GM21390 (cell line): Measurements from ENCODE around the gene UBR3.
A peak's percentile ranks its signal among the peaks of the same experiment; 100 is the strongest.
"Not testable (repeated sequence)": the region's sequence is repeated elsewhere in the genome, so short reads cannot be mapped to it uniquely, and the experiment has no call there.

Experiments
- ATAC-seq: cut with Tn5 transposase; IDR thresholded peaks from one replicate; pipeline ENCODE4 v1.9.1; 2021; ENCODE audit not compliant: unreplicated experiment

UBR3 gene

DNA sequence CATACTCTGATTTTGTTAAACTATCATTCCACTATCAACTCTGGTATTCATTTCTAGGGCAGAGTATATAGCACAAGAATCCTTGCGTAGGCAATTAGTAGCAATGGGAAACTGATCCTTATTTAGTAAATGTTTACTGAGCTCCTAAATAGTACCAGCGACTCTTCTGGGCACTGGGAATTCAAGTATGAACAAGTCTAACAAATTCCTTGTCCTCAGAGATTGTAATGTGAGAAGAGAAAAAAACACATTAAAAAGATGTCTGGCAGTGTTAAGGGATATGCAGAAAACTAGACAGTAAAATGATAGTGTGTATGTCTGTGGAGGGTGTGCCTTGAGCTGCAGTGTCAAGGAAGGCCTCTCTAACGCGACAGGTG lies 3.3 kb upstream of the UBR3 start:
- ATAC-seq, result no peak

GRCh38 chr2:169824373-169825333 lies 2.6 kb upstream of the UBR3 start, which contains the start of gene METTL5:
Gene METTL5, minus strand, starts transcription at chr2:169824905. Its CDS starts 308 bp downstream, at chr2:169824597.
- ATAC-seq, result peak; percentile 61

DNA sequence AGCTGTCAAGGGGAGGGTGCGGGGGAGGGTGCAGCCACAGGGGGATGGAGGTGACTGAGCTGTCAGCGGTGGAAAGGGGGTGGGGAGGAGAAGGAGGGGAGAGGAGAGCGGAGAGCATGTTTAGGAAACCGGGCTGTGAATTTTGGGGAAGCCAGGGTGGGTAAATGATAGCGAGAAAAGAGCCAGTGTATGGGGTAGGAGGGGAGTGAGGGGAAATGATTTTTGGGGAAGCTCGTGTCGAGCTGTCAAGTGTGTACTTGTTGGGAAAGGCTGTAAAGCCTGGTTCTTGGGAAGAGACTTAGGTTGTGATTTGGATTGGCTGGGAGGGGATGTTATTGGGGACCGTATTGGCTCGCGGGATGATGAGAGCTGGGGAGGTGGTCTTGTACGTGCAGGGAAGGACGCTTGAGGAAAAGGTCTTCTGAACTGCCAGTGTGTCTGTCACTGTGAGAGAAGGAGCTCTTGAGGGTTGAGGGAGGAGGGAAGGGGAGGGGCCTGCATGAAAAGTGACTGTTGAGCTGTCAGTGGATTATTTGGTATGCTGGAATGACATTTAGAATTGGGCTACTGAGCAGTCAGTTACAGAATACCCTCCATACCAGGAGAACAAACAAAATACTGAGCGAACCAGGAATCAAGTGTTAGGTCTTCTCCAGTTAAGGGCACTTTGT lies 1.0 kb downstream of the UBR3 start:
- ATAC-seq, result no peak

DNA sequence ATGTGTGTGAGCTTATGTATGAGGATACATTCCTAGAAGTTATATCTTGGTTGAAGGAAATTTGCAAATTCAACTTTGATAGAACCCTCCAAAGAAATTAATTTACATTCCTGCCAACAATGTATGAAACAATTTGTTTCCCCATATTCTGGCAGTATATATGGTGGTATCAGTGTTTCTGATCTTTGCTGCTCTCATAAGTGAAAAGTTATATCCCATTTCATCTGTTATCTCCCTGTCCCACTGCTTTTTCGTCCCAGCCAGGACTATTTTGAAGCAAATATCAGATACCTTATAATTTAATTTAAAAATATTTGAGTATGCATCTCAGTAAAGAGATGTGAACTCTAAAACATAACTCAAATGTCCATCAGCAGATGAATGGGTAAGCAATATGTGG lies 7.1 kb downstream of the UBR3 start:
- ATAC-seq, result no peak

DNA sequence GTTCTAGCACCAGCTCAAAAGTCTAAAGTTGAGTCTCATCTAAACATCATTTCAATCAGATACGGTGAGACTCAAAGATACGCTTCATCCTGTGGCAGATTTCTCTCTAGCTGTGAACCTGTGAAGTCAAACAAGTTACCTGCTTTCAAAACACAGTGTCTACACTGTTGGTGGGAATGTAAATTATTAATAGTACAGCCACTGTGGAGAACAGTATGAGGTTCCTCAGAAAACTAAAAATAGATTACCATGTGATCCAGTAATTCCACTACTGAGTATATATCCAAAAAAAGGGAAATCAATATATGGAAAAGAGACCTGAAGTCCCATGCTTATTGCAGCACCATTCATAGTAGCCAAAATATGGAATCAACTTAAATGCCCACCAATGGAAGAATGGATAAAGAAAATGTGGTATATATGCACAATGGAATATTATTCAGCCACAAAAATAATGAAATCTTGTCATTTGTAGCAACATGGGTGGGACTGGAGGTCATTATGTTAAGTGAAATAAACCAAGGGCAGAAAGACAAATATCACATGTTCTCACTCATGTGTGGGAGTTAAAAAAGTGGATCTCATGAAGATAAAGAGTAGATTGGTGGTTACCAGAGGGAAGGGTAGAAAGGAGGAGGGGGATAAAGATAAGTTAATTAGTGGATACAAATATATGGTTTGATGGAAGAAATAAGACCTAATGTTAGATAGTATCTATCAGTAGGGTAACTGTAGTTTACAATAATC lies 11.7 kb downstream of the UBR3 start:
- no peak for ATAC-seq

DNA sequence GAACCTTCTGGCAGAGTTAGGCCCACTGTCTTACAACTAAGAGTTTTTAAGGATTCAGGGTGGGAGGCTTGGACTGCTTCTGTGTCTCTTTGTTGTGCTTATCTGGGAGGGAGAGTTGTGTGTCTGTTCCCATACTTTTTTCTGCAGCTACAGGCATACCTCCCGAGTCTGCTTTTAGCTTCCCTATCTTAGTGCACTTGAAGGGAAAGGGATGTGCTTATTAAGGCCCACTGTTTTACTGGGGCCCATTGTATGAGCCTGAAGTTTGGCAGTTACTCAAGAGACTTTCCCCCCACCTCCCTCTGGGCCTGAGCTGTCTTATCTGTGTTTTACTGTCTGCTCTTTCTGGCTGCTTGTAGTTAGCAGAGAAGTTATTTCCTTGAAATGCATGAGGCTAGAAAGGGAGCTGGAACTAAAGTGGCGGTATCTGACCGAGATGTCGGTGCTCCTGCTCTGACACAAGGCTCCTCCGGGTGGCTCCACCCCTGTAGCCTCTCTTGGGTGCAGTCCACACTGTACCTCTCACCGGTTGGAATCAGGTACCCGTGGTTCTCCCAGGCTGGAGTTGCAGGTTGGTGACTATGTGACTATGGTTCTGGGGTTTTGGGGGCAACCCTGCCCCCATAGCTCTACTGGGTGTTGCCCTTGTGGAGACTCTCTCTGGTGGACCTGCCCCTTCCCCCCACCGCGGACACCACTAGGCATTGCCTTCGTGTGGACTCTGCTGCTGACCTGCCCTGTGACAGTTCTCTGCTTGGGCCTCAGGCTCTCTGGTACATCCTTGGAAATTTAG lies 12.9 kb downstream of the UBR3 start:
- ATAC-seq, result no peak

DNA sequence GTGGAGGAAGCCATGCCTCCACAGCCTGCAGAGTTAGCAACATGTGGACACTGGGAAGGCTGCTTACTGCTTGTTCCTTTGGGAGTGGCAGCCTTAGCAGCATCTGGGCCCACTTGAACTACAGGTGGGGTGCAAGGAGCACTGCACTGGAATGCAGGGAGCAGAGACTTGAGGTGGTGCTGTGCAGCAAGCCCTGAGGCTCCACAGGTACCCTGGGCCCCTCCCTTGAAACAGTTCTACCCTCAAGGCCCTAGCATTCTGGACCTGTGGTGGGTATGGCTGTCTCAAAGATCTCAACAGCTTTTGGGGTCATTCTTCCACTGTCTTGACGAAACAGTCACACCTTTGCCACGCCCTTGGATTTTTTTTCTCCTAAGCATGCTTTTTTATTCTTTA lies 13.5 kb downstream of the UBR3 start:
- no peak for ATAC-seq

- ATAC-seq, result not testable (repeated sequence)
These were observed 14.4 kb downstream of the UBR3 start for GRCh38 chr2:169841625-169842024.

DNA sequence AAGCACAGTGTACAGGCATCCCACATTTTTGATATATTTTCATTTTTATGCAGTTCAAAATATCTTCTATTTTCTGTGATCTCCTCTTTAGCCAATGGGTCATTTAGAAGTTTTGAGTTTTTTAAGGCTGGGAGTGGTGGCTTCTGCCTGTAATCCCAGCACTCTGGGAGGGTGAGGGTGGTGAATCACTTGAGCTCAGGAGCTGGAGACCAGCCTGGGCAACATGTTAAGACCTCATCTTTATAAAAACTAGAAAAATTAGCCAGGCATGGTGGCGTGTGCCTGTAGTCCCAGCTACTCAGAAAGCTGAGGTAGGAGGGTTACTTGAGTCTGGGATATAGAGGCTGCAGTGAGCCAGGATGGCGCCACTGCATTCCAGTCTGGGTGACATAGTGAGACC lies 17.8 kb downstream of the UBR3 start:
- ATAC-seq, result no peak

DNA sequence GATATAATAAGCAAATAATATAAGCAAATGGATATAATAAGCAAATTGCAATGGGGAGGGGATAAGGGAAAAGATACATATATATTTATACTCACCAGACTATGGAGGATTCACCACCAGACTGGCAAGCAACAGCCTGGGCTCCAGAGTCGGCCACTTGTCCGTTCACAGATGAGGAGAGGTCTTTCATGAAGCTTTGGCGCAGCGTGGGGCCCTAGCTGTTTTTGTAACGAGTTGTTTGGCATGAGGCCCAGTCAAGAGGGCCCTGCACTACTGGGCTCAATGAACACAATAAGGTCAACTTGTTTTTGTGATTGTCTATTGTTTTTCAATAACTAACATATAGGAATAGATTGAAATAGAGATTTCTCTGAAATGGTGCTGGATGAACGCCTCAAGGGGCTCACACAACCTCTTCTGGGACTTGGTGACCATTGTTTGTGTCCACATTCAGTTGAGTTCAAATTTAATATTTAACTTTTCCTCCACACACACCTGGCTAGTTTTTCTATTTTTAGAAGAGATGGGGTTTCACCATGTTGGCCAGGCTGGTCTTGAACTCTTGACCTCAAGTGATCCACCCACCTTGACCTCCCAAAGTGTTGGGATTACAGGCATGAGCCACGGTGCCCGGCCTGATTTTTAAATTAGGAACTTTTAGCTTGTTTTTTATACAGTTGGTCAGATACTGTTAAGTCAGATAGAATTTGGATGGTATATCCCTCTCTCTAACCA lies 21.9 kb downstream of the UBR3 start:
- not testable (repeated sequence) for ATAC-seq

DNA sequence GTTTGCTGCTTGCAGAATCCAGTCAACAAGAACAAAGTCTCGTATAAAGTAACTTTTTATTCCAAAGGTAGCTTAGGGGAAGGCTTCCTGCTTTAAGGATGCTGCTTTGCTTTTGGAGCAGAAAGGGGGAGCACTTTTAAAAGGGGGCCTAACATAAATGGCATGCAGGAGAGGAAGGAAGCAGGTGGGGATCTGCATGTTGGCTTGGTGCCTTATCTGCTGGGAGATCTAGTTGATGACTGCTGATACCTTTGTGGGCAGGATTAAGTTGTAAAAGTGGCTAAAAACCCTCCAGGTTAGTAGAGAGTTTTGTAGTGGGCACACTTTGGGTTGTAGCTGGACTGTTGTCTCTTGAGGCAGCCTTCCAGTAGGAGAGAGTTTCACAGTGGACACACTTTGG lies 22.5 kb downstream of the UBR3 start:
- no peak for ATAC-seq

- no peak for ATAC-seq
These were observed 25.9 kb downstream of the UBR3 start for GRCh38 chr2:169853041-169853668.

DNA sequence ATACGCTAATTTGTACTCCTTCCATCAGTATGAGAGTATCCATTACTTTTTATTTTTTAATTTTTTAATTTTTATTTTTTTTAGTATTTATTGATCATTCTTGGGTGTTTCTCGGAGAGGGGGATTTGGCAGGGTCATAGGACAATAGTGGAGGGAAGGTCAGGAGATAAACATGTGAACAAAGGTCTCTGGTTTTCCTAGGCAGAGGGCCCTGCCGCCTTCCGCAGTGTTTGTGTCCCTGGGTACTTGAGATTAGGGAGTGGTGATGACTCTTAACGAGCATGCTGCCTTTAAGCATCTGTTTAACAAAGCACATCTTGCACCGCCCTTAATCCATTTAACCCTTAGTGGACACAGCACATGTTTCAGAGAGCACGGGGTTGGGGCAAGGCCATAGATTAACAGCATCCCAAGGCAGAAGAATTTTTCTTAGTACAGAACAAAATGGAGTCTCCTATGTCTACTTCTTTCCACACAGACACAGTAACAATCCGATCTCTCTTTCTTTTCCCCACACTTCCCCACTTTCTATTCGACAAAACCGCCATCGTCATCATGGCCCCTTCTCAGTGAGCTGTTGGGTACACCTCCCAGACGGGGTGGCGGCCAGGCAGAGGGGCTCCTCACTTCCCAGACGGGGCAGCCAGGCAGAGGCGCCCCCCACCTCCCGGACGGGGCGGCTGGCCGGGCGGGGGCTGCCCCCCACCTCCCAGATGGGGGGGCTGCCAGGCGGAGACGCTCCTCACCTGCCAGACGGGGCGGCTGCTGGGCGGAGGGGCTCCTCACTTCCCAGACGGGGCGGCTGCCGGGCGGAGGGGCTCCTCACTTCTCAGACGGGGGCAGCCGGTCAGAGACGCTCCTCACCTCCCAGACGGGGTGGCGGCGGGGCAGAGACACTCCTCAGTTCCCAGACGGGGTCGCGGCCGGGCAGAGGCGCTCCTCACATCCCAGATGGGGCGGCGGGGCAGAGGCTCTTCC lies 28.3 kb downstream of the UBR3 start:
- not testable (repeated sequence) for ATAC-seq

DNA sequence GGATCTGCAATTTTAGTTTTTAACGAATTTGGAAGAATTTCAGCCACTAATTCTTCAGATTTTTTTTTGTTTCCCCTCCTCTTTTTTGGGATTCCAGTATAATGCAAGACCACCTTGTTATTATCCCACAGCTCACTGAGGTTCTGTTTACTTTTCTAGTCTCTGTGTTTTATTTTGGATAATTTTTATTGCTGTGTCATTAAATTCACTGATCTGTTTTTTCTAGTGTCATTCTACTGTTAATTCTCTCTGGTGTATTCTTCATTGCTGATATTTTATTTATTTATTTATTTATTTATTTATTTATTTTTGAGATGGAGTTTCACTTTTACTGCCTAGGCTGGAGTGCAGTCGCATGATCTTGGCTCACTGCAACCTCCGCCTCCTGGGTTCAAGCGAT lies 32.2 kb downstream of the UBR3 start:
- ATAC-seq, result no peak

- ATAC-seq, result no peak
These were observed 32.9 kb downstream of the UBR3 start for GRCh38 chr2:169860149-169860548.

DNA sequence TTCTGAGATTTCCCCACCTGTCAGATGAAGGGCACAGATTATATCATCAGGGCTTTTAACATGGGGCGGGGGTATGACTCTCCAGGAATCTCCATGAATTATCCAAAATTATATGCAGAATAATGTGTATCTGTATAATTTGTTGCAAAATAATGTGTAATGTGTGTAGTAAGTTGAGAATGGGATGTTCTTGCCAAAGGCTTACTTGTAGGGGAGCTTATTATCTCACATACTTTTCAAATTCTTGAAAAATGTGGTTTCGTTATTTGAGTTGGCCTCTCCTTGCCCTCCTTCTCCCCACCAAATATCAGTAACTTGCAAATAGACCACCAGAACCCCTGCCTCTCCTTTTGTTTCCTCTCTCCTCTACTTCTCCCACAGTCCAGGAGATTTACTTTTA lies 35.6 kb downstream of the UBR3 start:
- ATAC-seq, result no peak

DNA sequence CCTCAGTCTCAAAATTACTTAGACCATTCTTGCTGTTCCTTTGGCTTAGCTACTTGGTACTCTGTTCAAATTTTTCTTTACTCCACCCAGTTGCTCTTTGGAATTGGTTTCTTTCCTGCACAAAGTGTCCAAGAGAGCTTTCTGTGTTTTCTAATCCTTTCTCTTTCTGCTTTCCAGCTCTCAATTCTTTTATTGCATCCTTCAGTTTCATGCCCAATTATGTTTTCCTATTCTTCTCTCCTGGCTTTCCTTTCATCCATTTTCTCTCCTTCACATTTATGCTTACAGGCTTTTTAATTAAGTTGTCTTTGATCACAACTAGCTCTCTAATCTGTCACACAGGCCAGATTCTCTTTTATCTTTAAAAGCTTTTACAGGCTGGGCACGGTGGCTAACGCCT lies 38.2 kb downstream of the UBR3 start:
- no peak for ATAC-seq

- ATAC-seq, result not testable (repeated sequence)
These were observed 39.0 kb downstream of the UBR3 start for GRCh38 chr2:169866230-169866629.
